Astrocyte (in vitro differentiated cells and primary cell): Measurements from ENCODE around the gene TLCD5.

Source experiments
- EZH2 ChIP-seq: IDR thresholded peaks from 2 replicates; pipeline ENCODE4 v1.6.1; 2012; ENCODE audit warnings: mild to moderate bottlenecking, low read length, inconsistent platforms; ENCODE audit not compliant: insufficient read depth
- TF ChIP-seq, protein P1 (sequence below): IDR thresholded peaks from 2 replicates; pipeline ENCODE4 v1.5.1; 2011; ENCODE audit warnings: low read depth, mild to moderate bottlenecking, inconsistent platforms, low read length, moderate library complexity; ENCODE audit not compliant: insufficient read depth

DNA sequence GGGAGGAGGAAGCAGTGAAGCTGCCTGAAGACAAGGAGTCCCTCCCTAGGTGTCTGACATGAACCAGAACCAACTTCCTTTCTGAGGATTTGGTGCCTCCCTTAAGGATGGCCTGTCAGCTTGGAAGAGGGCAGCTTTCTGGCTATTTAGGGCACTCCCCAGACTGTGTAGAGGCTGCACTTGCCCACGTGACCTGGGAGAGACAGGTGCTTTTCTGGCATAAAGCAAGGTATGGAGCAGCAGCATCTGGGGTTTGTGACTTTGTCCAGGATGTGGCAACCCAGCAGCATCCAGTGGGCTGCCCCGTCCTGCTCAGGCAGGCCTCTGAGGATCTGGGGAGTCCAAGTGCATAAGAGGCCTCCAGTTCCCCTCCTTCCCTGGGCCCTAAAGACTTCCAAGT lies 42.0 kb upstream of the TLCD5 start:
- TF ChIP-seq, protein P1, sequence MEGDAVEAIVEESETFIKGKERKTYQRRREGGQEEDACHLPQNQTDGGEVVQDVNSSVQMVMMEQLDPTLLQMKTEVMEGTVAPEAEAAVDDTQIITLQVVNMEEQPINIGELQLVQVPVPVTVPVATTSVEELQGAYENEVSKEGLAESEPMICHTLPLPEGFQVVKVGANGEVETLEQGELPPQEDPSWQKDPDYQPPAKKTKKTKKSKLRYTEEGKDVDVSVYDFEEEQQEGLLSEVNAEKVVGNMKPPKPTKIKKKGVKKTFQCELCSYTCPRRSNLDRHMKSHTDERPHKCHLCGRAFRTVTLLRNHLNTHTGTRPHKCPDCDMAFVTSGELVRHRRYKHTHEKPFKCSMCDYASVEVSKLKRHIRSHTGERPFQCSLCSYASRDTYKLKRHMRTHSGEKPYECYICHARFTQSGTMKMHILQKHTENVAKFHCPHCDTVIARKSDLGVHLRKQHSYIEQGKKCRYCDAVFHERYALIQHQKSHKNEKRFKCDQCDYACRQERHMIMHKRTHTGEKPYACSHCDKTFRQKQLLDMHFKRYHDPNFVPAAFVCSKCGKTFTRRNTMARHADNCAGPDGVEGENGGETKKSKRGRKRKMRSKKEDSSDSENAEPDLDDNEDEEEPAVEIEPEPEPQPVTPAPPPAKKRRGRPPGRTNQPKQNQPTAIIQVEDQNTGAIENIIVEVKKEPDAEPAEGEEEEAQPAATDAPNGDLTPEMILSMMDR, result no peak
- no peak for TF ChIP-seq EZH2
